K562 (cell line): ENCODE results near the gene URM1. TPM values are rescaled to one million over a fixed set of nuclear protein-coding genes. Genes with fewer than 3 reads are reported as not detected.

Experiments
- ATAC-seq: fragments of 200-7000 bp; cut with Tn5 transposase; 3 replicates; pipeline ENCODE4 v1.9.1; 2020; ENCODE audit warnings: moderate library complexity
- BruUV-seq: library from RNA; stranded (reverse); fragments of 400-500 nt; replicated peaks from 2 replicates; lab custom pipeline; 2021; lab: Mats Ljungman, UMichigan
- CTCF ChIA-PET: fragments of 300-600 bp; formaldehyde crosslinking; extraction: SDS; loops from one replicate; lab custom pipeline; 2021; ENCODE audit warnings: low intra/inter-chr PET ratio; lab: Yijun Ruan, JAX
- POLR2A ChIA-PET: fragments of 300-600, 350-650 bp; sonication (Branson Sonifier 250); formaldehyde crosslinking; extraction: SDS; loops from one replicate; lab custom pipeline; 2021; ENCODE audit warnings: antibody characterized with exemption, inconsistent platforms; lab: Yijun Ruan, JAX
- DNase-seq, 4 experiments: peaks; one replicate each; pipeline versions ENCODE4 v3.0.0 to v3.0.0-alpha.2; 2011 to 2018; ENCODE audit warnings: low spot score in 3 of 4, mixed read lengths in 3 of 4; ENCODE audit errors: extremely low read depth in 1 of 4
- FAIRE-seq: peaks from 2 replicates; lab custom pipeline; 2011; peaks lifted over from hg19 to GRCh38; lab: Jason Lieb, UNC
- H2AFZ ChIP-seq: 2 replicates; pipeline ENCODE4 v1.6.0; 2011; ENCODE audit warnings: low read depth, low read length, control low read depth, inconsistent platforms
- H3K27ac ChIP-seq: fragments of 200-600 bp; 3 replicates; pipeline ENCODE4 v1.8.0; 2011; ENCODE audit warnings: low read depth, mild to moderate bottlenecking, control low read depth, inconsistent platforms, low read length, moderate library complexity, mixed read lengths; ENCODE audit errors: extremely low read depth
- H3K27me3 ChIP-seq, 2 experiments: fragments of 300-600 bp in 1 of 2; 2 replicates in 1 of 2; 3 replicates in 1 of 2; pipeline versions ENCODE4 v1.6.0 to v1.8.0; 2011; ENCODE audit warnings: inconsistent platforms in 2 of 2, low read length in 2 of 2, mild to moderate bottlenecking in 1 of 2, mixed read lengths in 1 of 2, moderate library complexity in 1 of 2; ENCODE audit not compliant: control insufficient read depth in 2 of 2, insufficient read depth in 2 of 2
- H3K36me3 ChIP-seq: fragments of 300-600 bp; 3 replicates; pipeline ENCODE4 v1.8.0; 2011; ENCODE audit warnings: mild to moderate bottlenecking, low read length, inconsistent platforms; ENCODE audit not compliant: control insufficient read depth, insufficient read depth
- H3K4me1 ChIP-seq, 2 experiments: fragments of 200-600 bp in 1 of 2; replicated peaks in 1 of 2; 2 replicates in 1 of 2; 3 replicates in 1 of 2; pipeline versions ENCODE4 v1.5.1 to v1.8.0; 2011; ENCODE audit warnings: inconsistent platforms in 2 of 2, low read length in 2 of 2, mild to moderate bottlenecking in 1 of 2, mixed read lengths in 1 of 2, moderate library complexity in 1 of 2; ENCODE audit not compliant: control insufficient read depth in 2 of 2, insufficient read depth in 2 of 2
- H3K4me2 ChIP-seq: 2 replicates; pipeline ENCODE4 v1.6.1; 2011; ENCODE audit warnings: low read length, control low read depth, inconsistent platforms, mixed read lengths; ENCODE audit not compliant: insufficient read depth
- H3K4me3 ChIP-seq: fragments of 200-600 bp; sonication (generic), shearing (Covaris generic); 2 replicates; pipeline ENCODE4 v1.5.1; 2016; ENCODE audit warnings: control low read depth, inconsistent platforms
- H3K79me2 ChIP-seq: fragments of 200-600 bp; 3 replicates; pipeline ENCODE4 v1.8.0; 2011; ENCODE audit warnings: low read length, inconsistent platforms; ENCODE audit not compliant: control insufficient read depth, insufficient read depth
- H3K9ac ChIP-seq, 2 experiments: 2 replicates each; pipeline versions ENCODE4 v1.6.0 to v1.6.1; 2011; ENCODE audit warnings: low read depth in 2 of 2, low read length in 2 of 2, control low read depth in 1 of 2, inconsistent platforms in 1 of 2, mild to moderate bottlenecking in 1 of 2, mixed read lengths in 1 of 2; ENCODE audit not compliant: insufficient read depth in 1 of 2
- H3K9me1 ChIP-seq: one replicate; pipeline ENCODE4 v1.6.0; 2011; ENCODE audit warnings: inconsistent platforms, mild to moderate bottlenecking, low read length, moderate library complexity; ENCODE audit not compliant: control insufficient read depth, insufficient read depth
- H3K9me3 ChIP-seq: replicated peaks from 2 replicates; pipeline ENCODE4 v1.5.1; 2011; ENCODE audit warnings: low read depth, low read length, inconsistent platforms; ENCODE audit not compliant: control insufficient read depth, insufficient read depth
- H4K20me1 ChIP-seq: replicated peaks from 2 replicates; pipeline ENCODE4 v1.6.1; 2011; ENCODE audit warnings: low read length, inconsistent platforms, mixed read lengths; ENCODE audit not compliant: control insufficient read depth, insufficient read depth
- C11orf30 ChIP-seq: fragments of 450-650 bp; IDR thresholded peaks from 2 replicates; pipeline ENCODE4 v1.6.1; 2016; ENCODE audit warnings: low read depth, mild to moderate bottlenecking
- CTCF ChIP-seq, 3 experiments: IDR thresholded peaks in 2 of 3; conservative IDR thresholded peaks in 1 of 3; 2 replicates each; pipeline ENCODE4 v1.5.1; 2011 to 2012; ENCODE audit warnings: low read length in 3 of 3, mild to moderate bottlenecking in 3 of 3, control low read depth in 2 of 3, improper control_type of control experiment in 1 of 3, inconsistent platforms in 1 of 3, low read depth in 1 of 3, mixed read lengths in 1 of 3, moderate library complexity in 1 of 3; ENCODE audit not compliant: insufficient read depth in 2 of 3
- ELF1 ChIP-seq: fragments of 200-800 bp; sonication (Bioruptor generic); IDR thresholded peaks from 2 replicates; pipeline ENCODE4 v1.6.1; 2016; ENCODE audit warnings: missing genetic modification characterization, missing compliant biosample characterization
- ETS1 ChIP-seq: conservative IDR thresholded peaks from 2 replicates; pipeline ENCODE4 v1.6.1; 2011; ENCODE audit warnings: low read depth, mild to moderate bottlenecking, low read length; ENCODE audit not compliant: control insufficient read depth
- LCOR ChIP-seq: sonication (generic); formaldehyde crosslinking; IDR thresholded peaks from 2 replicates; pipeline ENCODE4 v1.8.0; 2022; ENCODE audit warnings: mild to moderate bottlenecking, missing genetic modification reagents
- NFIC ChIP-seq: fragments of 450-650 bp; IDR thresholded peaks from 2 replicates; pipeline ENCODE4 v1.6.1; 2017; ENCODE audit warnings: mild to moderate bottlenecking, inconsistent platforms
- SPI1 ChIP-seq: IDR thresholded peaks from 2 replicates; pipeline ENCODE4 v1.6.1; 2011; ENCODE audit warnings: low read depth, low read length, control low read depth, borderline replicate concordance
- TAF7 ChIP-seq: fragments of 450-650 bp; IDR thresholded peaks from 2 replicates; pipeline ENCODE4 v1.6.1; 2016; ENCODE audit warnings: missing genetic modification characterization, missing compliant biosample characterization
- TRIM28 ChIP-seq: fragments of 450-650 bp; IDR thresholded peaks from 2 replicates; pipeline ENCODE4 v1.6.1; 2017
- ZNF224 ChIP-seq: sonication (generic); formaldehyde crosslinking; IDR thresholded peaks from 2 replicates; pipeline ENCODE4 v1.8.0; 2022; ENCODE audit warnings: mild to moderate bottlenecking, missing genetic modification reagents
- ZNF316 ChIP-seq: fragments of 450-650 bp; IDR thresholded peaks from 2 replicates; pipeline ENCODE4 v1.6.1; 2016
- ZNF318 ChIP-seq, 2 experiments: fragments of 450-650 bp; IDR thresholded peaks; 2 replicates each; pipeline ENCODE4 v1.6.1; 2016; ENCODE audit warnings: mild to moderate bottlenecking in 2 of 2, borderline replicate concordance in 1 of 2, low read depth in 1 of 2, moderate library complexity in 1 of 2
- ZNF707 ChIP-seq: fragments of 250-450 bp; sonication (Bioruptor Pico); conservative IDR thresholded peaks from 2 replicates; pipeline ENCODE4 v1.8.0; 2022; ENCODE audit warnings: inconsistent platforms, mild to moderate bottlenecking, moderate library complexity
- WGBS: fragments of 100-300 bp; shearing (Covaris generic); methylation state at CpG from one replicate; pipeline ENCODE4 v1.1.6; 2016; ENCODE audit warnings: low coverage, mixed read lengths; ENCODE audit not compliant: insufficient coverage; ENCODE audit errors: missing lambda C conversion rate; 5-methylcytosine and 5-hydroxymethylcytosine counted together
- in situ Hi-C: fragments of 300-500 bp; cut with MboI; formaldehyde crosslinking; loops from 4 replicates; pipeline ENCODE4 v1.15.0; 2018; ENCODE audit warnings: inconsistent platforms, mixed read lengths
- intact Hi-C: fragments of 100-400 bp; cut with micrococcal nuclease; formaldehyde crosslinking; loops from 2 replicates; pipeline ENCODE4 v1.14.2; 2022
- polyA plus RNA-seq, 8 experiments: library from polyadenylated mRNA; depleted of rRNA in 4 of 8; stranded (reverse) in 5 of 8; unstranded in 3 of 8; fragments of >200 nt; fragmentation: Nextera tagmentation in 2 of 8; fragmentation: Illumina TruSeq in 1 of 8; extraction: Ambion mirVana in 2 of 8; extraction: Trizol in 1 of 8; gene quantifications; 2 replicates each; pipeline versions ENCODE4 v1.2.1 to v1.2.3, GENCODE V29; 2011 to 2014; ENCODE audit warnings: inconsistent platforms in 1 of 8, missing spikeins in 1 of 8
- total RNA-seq, 7 experiments: library from RNA; depleted of rRNA in 6 of 7; stranded (reverse); fragments of >200 nt in 6 of 7; fragmentation: Illumina TruSeq in 2 of 7; extraction: Trizol in 2 of 7; gene quantifications; 2 replicates each; pipeline versions ENCODE4 v1.2.1 to v1.2.3, GENCODE V29; 2011 to 2021; ENCODE audit warnings: low replicate concordance in 1 of 7

URM1 gene
- total and polyA plus RNA-seq, 9 of the 15 experiments (the other 6 are each of a cell fraction or from before 2014, with no cell fraction given), result 10.1 to 88.9 (median 53.3) TPM

GRCh38 chr9:128416014-128416413 is 44.8 kb downstream of the URM1 start:
- ChIA-PET CTCF (no interaction called here), POLR2A (no interaction called here)
- intact Hi-C loops, result loop anchor here (10.0 kb wide), 1 partner anchor 199 kb away; no protein-coding TSS in a partner anchor
- 54% methylated on average over 6 of the region's 6 CpGs for WGBS
- Histone ChIP-seq H3K27me3 (no peaks in the 10 kb centered on the region; a peak in 1 of 5 replicates), H3K9me3 (no peaks in the 10 kb centered on the region), H3K79me2 (peaks cover 3% of the 10 kb centered on the region; the same call in 1 of the 3 replicates), H3K27ac (no peak overlapping the region), H3K9me1 (no peaks in the 10 kb centered on the region), H4K20me1 (no peaks in the 10 kb centered on the region), H3K4me3 (no peak overlapping the region), H2AFZ (peak overlapping the region; percentile 75), H3K36me3 (no peaks in the 10 kb centered on the region), H3K4me1 (peaks cover 17 to 46% of the 10 kb centered on the region in 2 experiments; a peak in 4 of 5 replicates), H3K4me2 (no peak overlapping the region), H3K9ac (no peak overlapping the region)
- in situ Hi-C loops, result no loop called here
- BruUV-seq, result no TSS peak
- ATAC-seq (no peak), DNase-seq (no peak), FAIRE-seq (no peak)
- TF ChIP-seq C11orf30 (peak; percentile 87), LCOR (no peak), CTCF (IDR thresholded peaks at IDR 0.05 in 2 of 3, conservative IDR thresholded peaks at IDR 0.05 in 1 of 3; ENCODE audit: insufficient read depth in 2 of 3, low read depth in 1 of 3, low read length in 3 of 3) (no peak), ZNF224 (no peak), TRIM28 (no peak), ZNF707 (no peak), ETS1 (no peak), ZNF318 (IDR thresholded peaks at IDR 0.05; ENCODE audit: borderline replicate concordance in 1 of 2, low read depth in 1 of 2) (no peak), TAF7 (tag) (no peak), ELF1 (tag) (no peak), NFIC (no peak), SPI1 (no peak), ZNF316 (peak; percentile 93)
